Thoracic aorta (tissue), 2 donors: ENCODE measurements around the gene RIMS4. TPM values are rescaled to one million over a fixed set of nuclear protein-coding genes. Genes with fewer than 3 reads are reported as not detected.

Experiments
- ATAC-seq: fragments of 150-250 bp; one replicate; pipeline ENCODE4 v1.8.0; 2017; ENCODE audit warnings: low read depth; ENCODE audit not compliant: insufficient number of reproducible peaks, low FRiP score
- DNase-seq: peaks from one replicate; pipeline ENCODE4 v3.0.0-alpha.2; 2020; ENCODE audit warnings: low spot score
- H3K27ac ChIP-seq, 2 donors: fragments of 200-600 bp; sonication (generic); 1 replicate in 1 of 2; 2 replicates in 1 of 2; pipeline ENCODE4 v1.5.1; 2016; ENCODE audit warnings: mild to moderate bottlenecking in 2 of 2, moderate library complexity in 2 of 2
- H3K27me3 ChIP-seq: fragments of 200-600 bp; sonication (generic); replicated peaks from 2 replicates; pipeline ENCODE4 v1.6.0; 2016; ENCODE audit warnings: mild to moderate bottlenecking; ENCODE audit not compliant: insufficient read depth
- H3K36me3 ChIP-seq: fragments of 200-600 bp; sonication (generic); one replicate; pipeline ENCODE4 v1.5.1; 2016
- H3K4me1 ChIP-seq, 2 donors: fragments of 200-600 bp; sonication (generic); 1 replicate in 1 of 2; 2 replicates in 1 of 2; pipeline versions ENCODE4 v1.5.1 to v1.6.0; 2016; ENCODE audit warnings: low read depth in 2 of 2, mild to moderate bottlenecking in 1 of 2; ENCODE audit not compliant: control insufficient read depth in 1 of 2
- H3K4me3 ChIP-seq: fragments of 200-600 bp; sonication (generic); 2 replicates; pipeline ENCODE4 v1.5.1; 2016; ENCODE audit warnings: mild to moderate bottlenecking
- H3K9me3 ChIP-seq: fragments of 200-600 bp; sonication (generic); 2 replicates; pipeline ENCODE4 v1.5.1; 2016
- total RNA-seq, 2 donors: library from RNA; depleted of rRNA; stranded (reverse); fragments of >200 nt; gene quantifications; one replicate each; pipeline versions ENCODE4 v1.1.0 to v1.2.3, GENCODE V29; 2016
- TF ChIP-seq, protein P1 (sequence below): fragments of 200-600 bp; sonication (generic); IDR thresholded peaks from one replicate; pipeline ENCODE4 v1.5.1; 2019; ENCODE audit warnings: antibody characterized with exemption

The RIMS4 gene
- total RNA-seq, 2 donors from 2014 or later: 2.4 to 13.5 TPM

DNA sequence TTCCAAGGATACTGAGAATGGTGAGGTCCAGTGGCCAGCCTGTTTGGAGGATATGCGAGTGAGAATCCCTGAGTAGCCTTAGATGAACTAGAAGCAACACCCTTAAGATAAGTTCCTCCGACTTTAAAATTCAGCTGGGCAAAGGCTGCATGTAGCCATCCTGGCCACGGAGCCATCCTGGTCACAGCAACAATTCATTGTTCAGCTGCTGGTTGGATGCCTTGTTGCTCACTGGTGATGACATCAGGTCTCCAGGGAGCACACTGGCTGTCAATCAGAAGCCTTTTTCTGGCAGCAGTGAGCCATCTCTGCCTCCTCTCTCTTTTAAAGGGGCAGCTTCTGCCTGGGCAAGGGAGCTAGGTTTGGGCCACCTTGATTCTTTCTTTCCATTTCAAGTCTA lies 22.4 kb upstream of the RIMS4 start:
- TF ChIP-seq, protein P1, sequence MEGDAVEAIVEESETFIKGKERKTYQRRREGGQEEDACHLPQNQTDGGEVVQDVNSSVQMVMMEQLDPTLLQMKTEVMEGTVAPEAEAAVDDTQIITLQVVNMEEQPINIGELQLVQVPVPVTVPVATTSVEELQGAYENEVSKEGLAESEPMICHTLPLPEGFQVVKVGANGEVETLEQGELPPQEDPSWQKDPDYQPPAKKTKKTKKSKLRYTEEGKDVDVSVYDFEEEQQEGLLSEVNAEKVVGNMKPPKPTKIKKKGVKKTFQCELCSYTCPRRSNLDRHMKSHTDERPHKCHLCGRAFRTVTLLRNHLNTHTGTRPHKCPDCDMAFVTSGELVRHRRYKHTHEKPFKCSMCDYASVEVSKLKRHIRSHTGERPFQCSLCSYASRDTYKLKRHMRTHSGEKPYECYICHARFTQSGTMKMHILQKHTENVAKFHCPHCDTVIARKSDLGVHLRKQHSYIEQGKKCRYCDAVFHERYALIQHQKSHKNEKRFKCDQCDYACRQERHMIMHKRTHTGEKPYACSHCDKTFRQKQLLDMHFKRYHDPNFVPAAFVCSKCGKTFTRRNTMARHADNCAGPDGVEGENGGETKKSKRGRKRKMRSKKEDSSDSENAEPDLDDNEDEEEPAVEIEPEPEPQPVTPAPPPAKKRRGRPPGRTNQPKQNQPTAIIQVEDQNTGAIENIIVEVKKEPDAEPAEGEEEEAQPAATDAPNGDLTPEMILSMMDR: no peak
- no peak for DNase-seq
- H3K27me3 ChIP-seq: no peaks in the 10 kb centered on the region
- H3K4me3 ChIP-seq: no peak overlapping the region
- H3K27ac ChIP-seq: no peak overlapping the region
- no peaks in the 10 kb centered on the region for H3K36me3 ChIP-seq
- no peak for ATAC-seq
- H3K4me1 ChIP-seq: no peaks in the 10 kb centered on the region
- H3K9me3 ChIP-seq: no peaks in the 10 kb centered on the region

DNA sequence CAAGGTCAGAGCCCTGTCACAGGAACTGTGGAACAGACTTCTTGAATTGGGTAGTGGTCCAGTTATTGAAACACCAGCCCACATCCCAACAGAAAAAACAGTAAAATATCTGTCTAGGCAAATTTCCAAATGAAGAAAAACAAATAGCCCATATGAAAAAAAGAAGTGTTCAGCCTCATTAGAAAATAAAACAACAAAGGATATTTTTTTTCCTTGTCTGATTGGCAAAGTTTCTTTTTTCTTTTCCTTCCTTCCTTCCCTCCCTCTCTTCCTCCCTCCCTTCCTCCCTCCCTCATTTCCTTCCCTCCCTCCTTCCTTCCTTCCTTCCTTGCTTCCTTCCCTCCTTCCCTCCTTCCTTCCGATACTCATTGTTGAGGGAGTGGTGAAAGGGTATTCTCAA lies 20.6 kb upstream of the RIMS4 start:
- DNase-seq: no peak
- no peaks in the 10 kb centered on the region for H3K27me3 ChIP-seq
- no peaks in the 10 kb centered on the region for H3K36me3 ChIP-seq
- no peak for ATAC-seq
- H3K9me3 ChIP-seq: no peaks in the 10 kb centered on the region
- no peak overlapping the region for H3K4me3 ChIP-seq
- TF ChIP-seq, protein P1: no peak
- H3K4me1 ChIP-seq: no peaks in the 10 kb centered on the region
- no peak overlapping the region for H3K27ac ChIP-seq

DNA sequence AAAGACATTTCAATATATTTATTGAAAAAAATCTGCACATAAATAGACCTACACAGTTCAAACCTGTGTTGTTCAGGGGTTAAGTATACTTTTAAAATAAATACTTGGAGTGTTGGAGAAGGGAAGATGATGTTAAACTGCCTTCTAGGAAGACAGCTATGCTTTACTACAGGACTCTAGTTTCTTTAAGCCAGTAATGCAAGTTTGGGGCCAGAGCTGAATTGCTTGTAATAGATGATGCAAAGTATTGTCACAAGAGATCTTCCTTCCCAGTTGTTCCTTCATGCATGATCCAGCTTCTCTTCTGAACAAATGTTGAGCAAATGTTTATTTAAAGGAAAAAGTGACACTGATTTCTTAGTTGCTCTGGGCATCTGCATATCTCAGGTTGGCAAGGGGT lies 20.2 kb upstream of the RIMS4 start:
- TF ChIP-seq, protein P1: no peak
- no peaks in the 10 kb centered on the region for H3K9me3 ChIP-seq
- H3K27ac ChIP-seq: no peak overlapping the region
- DNase-seq (no peak), ATAC-seq (no peak)
- H3K27me3 ChIP-seq: no peaks in the 10 kb centered on the region
- H3K36me3 ChIP-seq: no peaks in the 10 kb centered on the region
- H3K4me3 ChIP-seq: no peak overlapping the region
- no peaks in the 10 kb centered on the region for H3K4me1 ChIP-seq

DNA sequence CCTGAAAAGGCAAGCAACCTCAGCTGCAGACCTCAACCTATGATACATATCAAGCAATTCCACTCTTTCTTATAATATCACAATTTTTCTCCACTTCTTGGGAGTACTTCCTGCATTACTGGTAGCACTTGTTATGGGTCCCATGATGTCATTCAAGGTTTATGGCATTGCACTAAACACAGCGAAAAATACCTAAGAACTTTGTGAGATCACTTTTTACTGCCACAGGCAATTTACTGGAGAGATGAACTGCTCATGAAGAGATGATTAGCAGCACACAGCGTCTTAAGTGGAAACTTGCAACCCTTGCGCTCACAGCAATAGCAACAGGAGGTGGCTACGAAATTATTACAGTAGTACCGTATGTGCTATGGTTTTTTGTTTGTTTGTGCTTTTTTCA lies 19.3 kb upstream of the RIMS4 start:
- DNase-seq (no peak), ATAC-seq (no peak)
- H3K36me3 ChIP-seq: no peaks in the 10 kb centered on the region
- H3K27ac ChIP-seq: no peak overlapping the region
- no peak overlapping the region for H3K4me3 ChIP-seq
- H3K27me3 ChIP-seq: no peaks in the 10 kb centered on the region
- TF ChIP-seq, protein P1: no peak
- no peaks in the 10 kb centered on the region for H3K4me1 ChIP-seq
- no peaks in the 10 kb centered on the region for H3K9me3 ChIP-seq

DNA sequence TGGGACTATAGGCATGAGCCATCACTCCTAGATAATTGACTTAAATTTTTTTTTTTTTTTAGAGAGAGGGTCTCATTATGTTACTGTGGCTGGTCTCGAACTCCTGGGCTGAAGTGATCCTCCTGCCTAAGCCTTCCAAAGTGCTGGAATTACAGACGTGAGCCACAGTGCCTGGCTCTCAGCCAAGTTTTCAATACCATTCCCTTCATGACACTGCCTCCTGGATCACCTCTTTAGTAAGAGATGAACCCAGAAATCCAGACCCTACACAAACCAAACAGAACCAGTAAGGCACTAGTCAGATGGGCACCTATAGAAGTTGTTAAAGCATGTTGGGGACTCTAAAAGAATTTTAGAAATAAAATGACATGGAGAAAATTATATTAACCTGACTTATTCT lies 18.3 kb upstream of the RIMS4 start:
- DNase-seq: no peak
- Histone ChIP-seq H3K4me3 (no peak overlapping the region), H3K27me3 (no peaks in the 10 kb centered on the region), H3K27ac (no peak overlapping the region), H3K36me3 (no peaks in the 10 kb centered on the region), H3K9me3 (no peaks in the 10 kb centered on the region), H3K4me1 (no peaks in the 10 kb centered on the region)
- TF ChIP-seq, protein P1: no peak
- no peak for ATAC-seq
